ENCODE results near the gene TRAM2. TPM values are rescaled to one million over a fixed set of nuclear protein-coding genes. Genes with fewer than 3 reads are reported as not detected.

The TRAM2 gene
- total and polyA plus RNA-seq, 10 of the 15 experiments (the other 5 are each of a cell fraction or from before 2014, with no cell fraction given) = 2.5 to 15.0 (median 11.0) TPM

GRCh38 chr6:52617087-52617486 is 40.2 kb upstream of the TRAM2 start:
- 52% methylated on average over 4 of the region's 4 CpGs for WGBS (ENCODE audit: insufficient coverage, insufficient replicate concordance, low lambda C conversion rate, missing lambda C conversion rate)
- intact Hi-C loops (cut with micrococcal nuclease; ENCODE audit: unreplicated experiment) (no loop called here), in situ Hi-C loops (cut with MboI) (no loop called here)
- H3K4me3 ChIP-seq = no peak overlapping the region
- ChIA-PET CTCF (no interaction called here), RAD21 (ENCODE audit: unreplicated experiment) (no interaction called here), SMC1A (ENCODE audit: uncharacterized antibody, unreplicated experiment) (interaction anchor here (0.6 kb wide), 1 partner anchor 209 kb away, joined by 4 read pairs; no protein-coding TSS in a partner anchor), POLR2A (no interaction called here)
- no peaks in the 10 kb centered on the region for H4K20me1 ChIP-seq (ENCODE audit: control insufficient read depth, insufficient read depth)
- no peak overlapping the region for H3K9ac ChIP-seq (ENCODE audit: control insufficient read depth, insufficient read depth, low read length)
- no peak for ATAC-seq
- FAIRE-seq = no peak
- no peaks in the 10 kb centered on the region for H3K4me1 ChIP-seq (ENCODE audit: control insufficient read depth, insufficient read depth, low read length)
- no peak for TF ChIP-seq KLF5 (IDR thresholded peaks at IDR 0.05; ENCODE audit: partially characterized antibody)
- TF ChIP-seq PAX8 (IDR thresholded peaks at IDR 0.05) = no peak
- no peak for TF ChIP-seq ELK1 (IDR thresholded peaks at IDR 0.05; ENCODE audit: low read depth, low read length)
- no peak for TF ChIP-seq USF2 (IDR thresholded peaks at IDR 0.05; ENCODE audit: borderline replicate concordance, low read depth, low read length)
- TF ChIP-seq CBFB (IDR thresholded peaks at IDR 0.05; ENCODE audit: low read depth) = no peak
- TF ChIP-seq PML (IDR thresholded peaks at IDR 0.05; ENCODE audit: low read length) = no peak
- TF ChIP-seq HSF1 (IDR thresholded peaks at IDR 0.05; ENCODE audit: low read depth, low read length) = no peak
- no peak for TF ChIP-seq MLLT1 (IDR thresholded peaks at IDR 0.05)
- TF ChIP-seq KAT2A (conservative IDR thresholded peaks at IDR 0.05; ENCODE audit: control insufficient read depth, low read depth, low read length) = no peak
- TF ChIP-seq HDAC2 (IDR thresholded peaks at IDR 0.05) = no peak
- no peak overlapping the region for H3K4me2 ChIP-seq (ENCODE audit: control insufficient read depth, insufficient read depth)
- H3K79me2 ChIP-seq (ENCODE audit: control insufficient read depth, insufficient read depth, low read length) = no peaks in the 10 kb centered on the region
- no peak overlapping the region for H2AFZ ChIP-seq (ENCODE audit: control insufficient read depth, low read depth, low read length)
- DNase-seq (ENCODE audit: low read depth, low spot score) = no peak
- no peaks in the 10 kb centered on the region for H3K9me3 ChIP-seq (replicated peaks; ENCODE audit: control insufficient read depth, insufficient read depth, low read length)
- no peaks in the 10 kb centered on the region for H3K36me3 ChIP-seq (ENCODE audit: control insufficient read depth in 2 of 2, insufficient read depth in 2 of 2, low read length in 1 of 2)
- no peaks in the 10 kb centered on the region; a peak in 1 of 4 replicates for H3K27me3 ChIP-seq (replicated peaks in 1 of 2; ENCODE audit: control insufficient read depth in 2 of 2, insufficient read depth in 2 of 2, low read length in 1 of 2)
- BruUV-seq (replicated peaks) = no TSS peak
- no peak overlapping the region for H3K27ac ChIP-seq (ENCODE audit: control insufficient read depth, insufficient read depth)
